Activated T-helper 2 cell treated with anti-CD3 and anti-CD28 coated beads, Interferon-gamma antibody, Interleukin-2, Interleukin-4, amounts not matched to agents 10 μg/mL and 5 μg/mL and 100 μg/mL, durations not matched to agents 14 hours and 24 hours and 36 hours (primary cell): Measurements from ENCODE around the gene MMP7. TPM values are rescaled to one million over a fixed set of nuclear protein-coding genes. Genes with fewer than 3 reads are reported as not detected.
"Not testable (repeated sequence)": the region's sequence is repeated elsewhere in the genome, so short reads cannot be mapped to it uniquely, and the experiment has no call there.

ENCODE experiments used
- DNase-seq: peaks from one replicate; pipeline ENCODE4 v3.0.0; 2021; ENCODE audit warnings: low spot score
- H3K27ac Mint-ChIP-seq: one replicate; pipeline ENCODE4 v1.8.0; 2021; ENCODE audit warnings: mixed read lengths
- H3K27me3 Mint-ChIP-seq: one replicate; pipeline ENCODE4 v1.8.0; 2021; ENCODE audit warnings: low read depth, mixed read lengths
- H3K36me3 Mint-ChIP-seq: one replicate; pipeline ENCODE4 v1.8.0; 2021; ENCODE audit warnings: low read depth, mixed read lengths
- H3K4me1 Mint-ChIP-seq: one replicate; pipeline ENCODE4 v1.8.0; 2021; ENCODE audit warnings: low read depth, mixed read lengths
- H3K4me3 Mint-ChIP-seq: one replicate; pipeline ENCODE4 v1.8.0; 2021; ENCODE audit warnings: low read depth, mild to moderate bottlenecking, moderate library complexity, mixed read lengths
- H3K9me3 Mint-ChIP-seq: one replicate; pipeline ENCODE4 v1.8.0; 2021; ENCODE audit warnings: mixed read lengths
- intact Hi-C: fragments of 100-400 bp; cut with micrococcal nuclease; formaldehyde crosslinking; loops from one replicate; pipeline ENCODE4 v1.15.1; 2023
- total RNA-seq: library from RNA; stranded (reverse); gene quantifications from 2 replicates; pipeline ENCODE4 v1.2.3, GENCODE V29; 2022

MMP7 gene
- total RNA-seq, 1 donor from 2014 or later: not detected

DNA sequence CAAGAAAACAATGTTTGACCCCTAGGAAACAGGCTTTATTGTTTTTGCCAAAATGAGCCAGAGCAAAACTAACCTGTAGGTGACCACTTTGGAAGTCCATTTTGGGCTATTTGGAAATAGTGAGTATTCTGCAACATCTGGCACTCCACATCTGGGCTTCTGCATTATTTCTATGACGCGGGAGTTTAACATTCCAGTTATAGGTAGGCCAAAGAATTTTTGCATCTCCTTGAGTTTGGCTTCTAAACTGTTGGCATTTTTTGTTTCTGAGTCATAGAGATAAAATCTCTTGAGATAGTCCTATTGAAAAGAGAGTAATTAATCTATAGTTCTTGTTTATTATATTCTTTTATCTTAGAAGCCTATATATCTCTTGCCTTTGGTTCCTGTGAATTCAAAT, 2.9 kb downstream of the MMP7 start:
- peaks cover 12% of the 10 kb centered on the region for H3K27me3 Mint-ChIP-seq
- no peak for DNase-seq
- H3K27ac Mint-ChIP-seq: no peak overlapping the region
- H3K4me3 Mint-ChIP-seq: no peak overlapping the region
- no peaks in the 10 kb centered on the region for H3K9me3 Mint-ChIP-seq
- intact Hi-C loops: no loop called here
- H3K36me3 Mint-ChIP-seq: no peaks in the 10 kb centered on the region
- H3K4me1 Mint-ChIP-seq: peaks cover 9% of the 10 kb centered on the region

DNA sequence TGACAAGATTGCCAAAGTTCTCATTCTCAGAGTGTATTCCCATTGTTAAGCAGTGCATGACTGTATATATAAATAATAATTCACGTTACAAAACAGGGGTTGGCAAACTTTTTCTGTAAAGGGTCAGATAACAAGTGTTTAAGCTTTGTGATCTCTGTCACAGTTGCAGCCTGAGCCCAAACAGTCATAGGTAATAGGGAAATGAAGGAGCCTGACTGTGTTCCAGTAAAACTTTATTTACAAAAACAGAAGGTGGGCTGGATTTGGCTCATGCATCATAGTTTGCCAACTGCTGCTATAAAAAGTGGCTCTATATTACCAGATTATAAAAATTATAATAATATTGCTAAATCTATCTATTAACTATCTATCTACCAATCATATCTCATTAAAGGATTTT, 3.5 kb downstream of the MMP7 start:
- DNase-seq: no peak
- Mint-ChIP-seq H3K27ac (no peak overlapping the region), H3K4me1 (peaks cover 15% of the 10 kb centered on the region), H3K4me3 (no peak overlapping the region), H3K27me3 (peaks cover 19% of the 10 kb centered on the region), H3K9me3 (no peaks in the 10 kb centered on the region), H3K36me3 (no peaks in the 10 kb centered on the region)
- intact Hi-C loops: no loop called here

DNA sequence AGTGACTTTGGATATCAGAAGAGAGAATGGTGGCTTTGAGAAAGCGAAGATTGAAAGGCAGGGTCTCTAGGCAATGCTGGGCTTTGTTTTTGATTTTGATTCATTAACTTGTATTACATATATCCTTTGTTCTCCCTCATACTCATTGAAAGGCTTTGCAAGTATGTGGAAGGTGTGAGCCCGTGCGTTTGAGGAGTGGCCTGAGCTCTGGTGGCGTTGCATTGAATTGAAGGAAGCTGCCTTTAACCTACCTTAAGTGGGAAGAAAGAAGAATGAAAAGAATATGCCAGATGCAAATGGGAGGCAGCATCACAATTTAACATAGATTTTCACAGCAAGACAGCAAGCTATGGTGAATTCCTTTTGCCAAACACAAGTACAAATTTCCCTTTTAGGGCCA, 6.7 kb downstream of the MMP7 start:
- Mint-ChIP-seq H3K27ac (no peak overlapping the region), H3K27me3 (peaks cover 33% of the 10 kb centered on the region), H3K4me1 (peaks cover 11% of the 10 kb centered on the region), H3K9me3 (no peaks in the 10 kb centered on the region), H3K4me3 (no peak overlapping the region), H3K36me3 (no peaks in the 10 kb centered on the region)
- intact Hi-C loops: no loop called here
- DNase-seq: no peak

DNA sequence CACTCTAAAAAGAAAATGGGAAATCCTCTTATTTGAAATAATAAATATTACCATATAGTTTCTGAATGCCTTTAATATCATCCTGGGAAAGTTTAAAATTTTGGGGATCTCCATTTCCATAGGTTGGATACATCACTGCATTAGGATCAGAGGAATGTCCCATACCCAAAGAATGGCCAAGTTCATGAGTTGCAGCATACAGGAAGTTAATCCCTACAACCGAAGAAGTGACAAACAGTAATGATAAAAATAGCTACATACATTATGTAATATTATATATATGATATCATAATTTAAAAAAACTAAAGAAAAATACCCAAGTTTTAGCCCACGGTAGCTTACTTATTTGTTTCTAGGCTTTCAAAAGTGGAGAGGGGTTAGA, 7.4 kb downstream of the MMP7 start:
- Mint-ChIP-seq H3K36me3 (no peaks in the 10 kb centered on the region), H3K4me3 (no peak overlapping the region), H3K4me1 (peaks cover 11% of the 10 kb centered on the region), H3K27ac (no peak overlapping the region), H3K27me3 (peaks cover 32% of the 10 kb centered on the region), H3K9me3 (no peaks in the 10 kb centered on the region)
- DNase-seq: no peak
- intact Hi-C loops: no loop called here

DNA sequence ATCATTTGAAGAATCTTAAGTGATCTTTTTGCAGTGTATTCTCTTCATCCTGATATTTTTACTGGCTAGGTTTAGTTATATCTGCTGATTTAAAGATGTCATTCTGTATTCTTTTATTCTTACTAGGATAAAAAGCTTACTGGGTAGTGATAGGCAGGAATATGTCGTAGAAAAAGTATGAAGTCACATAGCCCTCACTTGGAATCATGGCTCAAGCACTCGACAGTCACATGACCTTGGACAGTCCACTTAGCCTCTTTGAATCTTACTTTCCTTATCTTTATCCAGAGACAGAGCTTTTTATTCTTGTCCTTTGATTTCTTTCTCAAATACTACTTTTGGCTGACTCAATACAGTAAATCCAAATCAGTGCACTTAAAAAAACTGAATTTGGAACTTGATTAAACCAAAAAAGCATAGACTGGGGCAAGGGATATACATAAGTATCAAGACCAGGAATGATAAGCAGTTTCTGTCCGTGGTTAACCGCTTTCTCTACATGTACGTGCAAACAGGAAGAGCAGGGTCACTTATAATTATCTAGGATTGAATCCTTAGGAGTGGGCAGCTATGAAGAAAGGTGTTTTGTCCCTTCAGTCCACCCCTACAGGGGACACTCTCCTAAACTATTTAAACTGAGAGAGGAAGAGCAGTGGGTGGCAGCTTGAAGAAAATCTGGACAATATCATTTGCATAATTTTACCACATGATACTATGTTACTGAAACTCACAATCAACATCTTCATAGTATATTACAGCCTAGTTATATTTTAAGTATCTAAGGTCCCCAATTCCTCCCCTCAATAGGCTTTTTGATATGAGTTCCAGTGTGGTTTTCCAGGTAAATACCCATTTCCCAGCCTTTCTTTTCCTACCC, 8.0 kb downstream of the MMP7 start:
- intact Hi-C loops: no loop called here
- DNase-seq: no peak
- Mint-ChIP-seq H3K36me3 (no peaks in the 10 kb centered on the region), H3K9me3 (no peaks in the 10 kb centered on the region), H3K27me3 (peaks cover 32% of the 10 kb centered on the region), H3K4me1 (peaks cover 11% of the 10 kb centered on the region), H3K4me3 (no peak overlapping the region), H3K27ac (no peak overlapping the region)

DNA sequence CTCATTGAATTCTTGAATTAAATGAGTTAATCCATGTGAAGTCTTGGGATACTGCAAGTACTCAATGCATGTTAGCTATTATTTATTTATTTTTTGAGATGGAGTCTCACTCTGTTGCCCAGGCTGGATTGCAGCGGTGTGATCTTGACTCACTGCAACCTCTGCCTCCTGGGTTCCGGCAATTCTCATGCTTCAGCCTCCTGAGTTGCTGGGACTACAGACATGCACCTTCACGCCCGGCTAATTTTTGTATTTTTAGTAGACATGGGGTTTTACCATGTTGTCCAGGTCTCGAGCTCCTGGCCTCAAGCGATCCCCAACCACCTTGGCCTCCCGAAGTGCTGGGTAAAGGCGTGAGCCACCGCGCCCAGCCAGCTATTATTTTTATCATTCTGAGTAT, 9.4 kb downstream of the MMP7 start:
- Mint-ChIP-seq H3K4me1 (peaks cover 11% of the 10 kb centered on the region), H3K27ac (no peak overlapping the region), H3K4me3 (no peak overlapping the region), H3K27me3 (peaks cover 34% of the 10 kb centered on the region), H3K36me3 (no peaks in the 10 kb centered on the region), H3K9me3 (no peaks in the 10 kb centered on the region)
- intact Hi-C loops: no loop called here
- no peak for DNase-seq

DNA sequence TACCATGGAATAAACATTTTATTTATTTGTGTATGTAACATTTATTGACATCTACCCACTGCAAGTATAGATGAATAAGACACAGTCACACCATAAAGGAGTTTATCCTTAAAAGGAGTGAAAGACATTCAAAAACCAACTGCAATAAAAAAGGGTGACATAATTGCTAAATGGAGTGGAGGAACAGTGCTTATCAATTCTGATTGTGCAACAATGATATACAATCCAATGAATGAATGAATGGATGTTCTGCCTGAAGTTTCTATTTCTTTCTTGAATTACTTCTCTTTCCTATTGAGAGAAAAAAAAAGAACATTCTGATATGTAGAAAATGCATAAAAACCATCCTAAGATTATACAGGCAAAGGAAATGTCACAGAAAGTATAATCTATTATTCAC, 10.0 kb downstream of the MMP7 start:
- Mint-ChIP-seq H3K4me3 (no peak overlapping the region), H3K27me3 (peaks cover 34% of the 10 kb centered on the region), H3K9me3 (no peaks in the 10 kb centered on the region), H3K4me1 (peaks cover 11% of the 10 kb centered on the region), H3K36me3 (no peaks in the 10 kb centered on the region), H3K27ac (no peak overlapping the region)
- intact Hi-C loops: no loop called here
- no peak for DNase-seq

DNA sequence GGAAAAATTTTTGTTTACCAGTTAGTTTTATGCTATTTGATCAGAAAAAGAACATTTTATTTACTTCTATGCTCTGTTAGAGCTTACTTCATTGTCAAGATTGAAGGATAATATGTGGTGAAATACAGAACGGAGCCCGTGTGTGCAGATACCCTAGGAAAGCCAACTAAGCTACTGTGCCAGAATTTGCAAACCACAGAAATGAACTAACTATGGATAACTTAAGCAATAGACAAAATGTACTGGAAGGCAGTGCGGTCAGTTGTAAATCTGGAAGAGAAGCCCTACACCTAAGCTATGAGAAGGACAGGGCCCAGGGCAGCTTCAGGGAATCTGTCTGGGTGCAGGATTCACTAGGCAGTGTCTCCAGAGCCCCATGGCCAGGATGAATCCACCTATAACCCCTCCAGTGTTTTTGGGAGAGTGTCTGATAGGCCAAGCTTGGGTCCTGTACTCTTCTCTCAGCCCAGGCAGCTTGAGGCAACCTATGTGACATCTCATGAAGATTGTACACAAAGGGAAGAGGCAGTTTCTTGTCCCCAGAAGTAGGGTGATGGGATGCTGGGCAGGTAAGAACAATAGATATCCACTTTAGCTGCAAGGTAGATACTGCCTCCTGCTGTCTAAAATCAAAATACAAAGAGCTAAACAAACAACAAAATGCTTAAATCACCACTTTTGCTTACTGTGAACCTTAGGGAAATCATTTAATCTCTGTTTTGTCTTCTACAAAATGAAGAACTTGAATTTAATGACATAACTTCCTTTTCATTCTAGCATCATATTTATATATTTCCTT, 12.1 kb downstream of the MMP7 start:
- H3K4me3 Mint-ChIP-seq: no peak overlapping the region
- no peak for DNase-seq
- intact Hi-C loops: no loop called here
- no peaks in the 10 kb centered on the region for H3K9me3 Mint-ChIP-seq
- peaks cover 11% of the 10 kb centered on the region for H3K4me1 Mint-ChIP-seq
- H3K36me3 Mint-ChIP-seq: no peaks in the 10 kb centered on the region
- no peak overlapping the region for H3K27ac Mint-ChIP-seq
- peaks cover 34% of the 10 kb centered on the region for H3K27me3 Mint-ChIP-seq

DNA sequence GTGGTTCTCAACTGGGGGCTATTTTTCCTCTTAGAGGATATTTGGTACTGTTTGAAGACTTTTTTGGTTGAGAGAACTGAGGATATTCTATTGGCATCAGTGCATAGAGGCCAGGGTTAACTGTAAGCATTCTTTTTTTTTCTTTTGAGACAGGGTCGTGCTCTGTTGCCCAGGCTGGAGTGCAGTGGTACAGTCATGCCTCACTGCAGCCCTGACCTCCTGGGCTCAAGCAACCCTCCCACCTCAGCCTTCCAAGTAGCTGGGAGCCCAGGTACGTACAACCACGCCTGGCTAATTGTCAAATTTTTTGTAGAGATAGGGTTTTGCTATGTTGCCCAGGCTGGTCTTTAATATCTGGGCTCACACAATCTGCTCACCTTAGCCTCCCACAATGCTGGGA, 12.9 kb downstream of the MMP7 start:
- Mint-ChIP-seq H3K9me3 (no peaks in the 10 kb centered on the region), H3K4me1 (peaks cover 6% of the 10 kb centered on the region), H3K4me3 (no peak overlapping the region), H3K27me3 (peaks cover 39% of the 10 kb centered on the region), H3K36me3 (no peaks in the 10 kb centered on the region), H3K27ac (no peak overlapping the region)
- DNase-seq: no peak
- intact Hi-C loops: no loop called here

DNA sequence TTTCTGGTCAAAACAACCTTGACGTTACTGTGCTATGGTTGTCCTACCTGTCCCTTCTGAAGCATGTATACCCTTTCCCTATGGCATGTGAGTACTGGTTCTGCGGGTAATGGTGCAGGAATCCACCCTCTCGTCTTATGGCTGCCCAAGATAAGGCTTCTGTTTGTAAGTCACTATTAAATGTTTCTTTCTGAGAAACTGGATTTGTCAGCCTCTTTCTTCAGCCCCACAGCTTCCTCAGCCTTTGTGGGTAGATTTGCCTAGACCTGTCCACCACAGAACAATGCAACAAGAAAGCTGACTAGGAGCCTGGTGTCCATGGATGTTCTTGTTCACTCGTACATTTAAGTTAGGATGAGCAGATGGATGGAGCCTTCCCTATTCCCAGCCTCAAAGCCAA, 14.4 kb downstream of the MMP7 start:
- no peaks in the 10 kb centered on the region for H3K36me3 Mint-ChIP-seq
- no peak overlapping the region for H3K4me3 Mint-ChIP-seq
- DNase-seq: no peak
- H3K27ac Mint-ChIP-seq: no peak overlapping the region
- H3K9me3 Mint-ChIP-seq: no peaks in the 10 kb centered on the region
- intact Hi-C loops: no loop called here
- H3K27me3 Mint-ChIP-seq: peaks cover 27% of the 10 kb centered on the region
- H3K4me1 Mint-ChIP-seq: no peaks in the 10 kb centered on the region

DNA sequence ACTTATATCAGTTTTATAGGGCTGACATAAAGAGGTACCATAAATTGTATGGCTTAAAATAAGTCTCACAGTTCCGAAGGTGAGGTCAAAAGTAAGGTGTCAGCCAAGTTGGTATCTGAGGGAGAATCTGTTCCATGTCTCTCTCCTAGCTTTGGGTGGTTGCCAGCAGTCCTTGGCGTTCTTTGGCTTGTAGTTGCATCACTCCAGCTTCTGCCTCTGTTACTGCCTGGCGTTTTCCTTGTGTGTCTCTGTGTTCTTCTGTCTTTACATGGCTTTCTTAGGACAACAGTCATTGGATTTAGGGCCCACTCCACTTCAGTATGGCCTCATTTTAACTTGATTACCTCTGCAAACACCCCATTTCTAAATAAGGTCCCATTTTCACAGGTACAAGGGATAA, 16.7 kb downstream of the MMP7 start:
- peaks cover 16% of the 10 kb centered on the region for H3K27me3 Mint-ChIP-seq
- H3K4me3 Mint-ChIP-seq: no peak overlapping the region
- H3K27ac Mint-ChIP-seq: no peak overlapping the region
- no peaks in the 10 kb centered on the region for H3K9me3 Mint-ChIP-seq
- DNase-seq: no peak
- H3K4me1 Mint-ChIP-seq: no peaks in the 10 kb centered on the region
- H3K36me3 Mint-ChIP-seq: no peaks in the 10 kb centered on the region
- intact Hi-C loops: no loop called here

DNA sequence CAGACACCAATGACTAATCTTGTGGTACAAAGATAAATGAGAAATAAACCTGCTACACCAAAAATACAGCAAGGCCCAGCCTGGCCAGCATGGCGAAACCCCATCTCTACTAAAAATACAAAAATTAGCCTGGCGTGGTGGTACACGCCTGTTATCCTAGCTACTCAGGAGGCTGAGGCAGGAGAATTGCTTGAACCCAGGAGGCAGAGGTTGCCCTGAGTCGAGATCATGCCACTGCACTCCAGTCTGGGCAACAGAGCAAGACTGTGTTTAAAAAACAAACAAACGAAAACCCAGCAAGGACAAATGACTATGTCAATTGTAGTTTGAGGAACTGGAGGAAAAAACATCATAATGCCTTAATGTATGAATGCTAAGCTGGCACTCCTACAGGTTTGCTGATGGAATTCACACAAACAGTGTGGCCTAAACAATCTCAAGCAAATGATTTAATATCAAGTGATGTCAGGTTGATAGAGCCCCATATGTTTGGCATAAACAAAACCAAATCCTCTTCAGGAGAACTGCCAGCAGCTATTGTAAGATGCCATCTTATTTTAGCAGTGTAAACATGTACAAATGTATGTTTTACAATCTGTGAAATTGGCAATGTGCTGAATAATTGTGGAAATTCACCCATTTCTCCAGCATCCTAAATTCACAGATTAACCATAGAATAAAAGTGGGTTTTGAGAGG, 20.0 kb downstream of the MMP7 start:
- Mint-ChIP-seq H3K36me3 (no peaks in the 10 kb centered on the region), H3K4me3 (no peak overlapping the region), H3K27me3 (peaks cover 17% of the 10 kb centered on the region), H3K9me3 (no peaks in the 10 kb centered on the region), H3K27ac (no peak overlapping the region), H3K4me1 (no peaks in the 10 kb centered on the region)
- intact Hi-C loops: no loop called here
- DNase-seq: no peak

DNA sequence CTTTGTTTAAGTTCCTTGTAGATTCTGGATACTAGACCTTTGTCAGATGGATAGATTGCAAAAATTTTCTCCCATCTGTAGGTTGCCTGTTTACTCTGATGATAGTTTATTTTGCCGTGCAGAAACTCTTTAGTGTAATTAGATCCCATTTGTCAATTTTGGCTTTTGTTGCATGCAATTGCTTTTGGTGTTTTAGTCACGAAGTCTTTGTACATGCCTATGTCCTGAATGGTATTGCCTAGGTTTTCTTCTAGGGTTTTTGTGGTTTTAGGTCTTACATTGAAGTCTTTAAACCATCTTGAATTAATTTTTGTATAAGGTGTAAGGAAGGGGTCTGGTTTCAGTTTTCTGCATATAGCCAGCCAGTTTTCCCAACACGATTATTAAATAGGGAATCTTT, 27.7 kb downstream of the MMP7 start:
- H3K4me3 Mint-ChIP-seq, H3K9me3 Mint-ChIP-seq, intact Hi-C loops, DNase-seq, H3K4me1 Mint-ChIP-seq, H3K36me3 Mint-ChIP-seq, H3K27ac Mint-ChIP-seq: not testable (repeated sequence)
- peaks cover 46% of the 10 kb centered on the region for H3K27me3 Mint-ChIP-seq
